ENCODE results near the gene CEP120.

CEP120 gene

DNA sequence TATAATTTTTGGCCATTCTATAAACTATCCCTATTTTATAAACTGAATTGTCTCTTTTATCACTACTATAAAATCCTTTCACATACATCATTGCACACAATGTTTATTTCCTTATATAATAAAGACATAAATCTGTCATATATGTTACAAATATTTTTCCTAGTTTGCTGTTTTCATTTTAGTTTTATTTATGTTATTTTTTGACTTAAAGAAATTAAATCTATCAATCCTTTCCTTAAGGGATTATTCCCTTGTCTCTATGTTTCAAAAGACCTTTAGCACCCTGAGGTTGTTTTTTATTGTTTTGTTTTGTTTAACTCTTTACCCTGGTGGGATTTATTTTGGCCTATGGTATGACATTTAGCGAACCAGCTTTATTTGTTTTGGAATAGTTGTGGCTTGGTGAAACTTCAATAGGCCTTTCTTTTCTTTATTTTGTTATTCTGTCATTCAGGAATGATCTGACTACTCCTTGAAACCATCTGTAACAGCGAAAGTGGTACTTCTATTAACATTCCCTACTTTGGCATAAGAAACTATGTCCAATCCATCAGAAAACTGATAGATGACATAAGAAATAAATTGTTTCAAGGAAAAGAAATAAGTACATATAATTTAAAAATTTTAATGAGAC, 125.9 kb downstream of the CEP120 start:
- Histone ChIP-seq H3K9me3 (replicated peaks in 1 of 2; ENCODE audit: control insufficient read depth in 2 of 2, insufficient read depth in 1 of 2, low read depth in 1 of 2, low read length in 2 of 2) (peaks cover 0 to 3% of the 10 kb centered on the region in 2 donors), H3K27ac (replicated peaks; ENCODE audit: low read length) (no peak overlapping the region), H3K27me3 (ENCODE audit: control insufficient read depth in 3 of 3, insufficient read depth in 3 of 3, low read depth in 1 of 3, low read length in 3 of 3) (peaks cover 0 to 3% (median 0%) of the 10 kb centered on the region in 3 experiments), H2BK5ac (ENCODE audit: low read length) (no peak overlapping the region), H4K8ac (ENCODE audit: low read depth, low read length) (no peak overlapping the region), H3K23ac (ENCODE audit: low read depth, low read length, poor library complexity) (no peak overlapping the region), H3K4ac (ENCODE audit: low read length) (no peak overlapping the region), H3K36me3 (replicated peaks in 1 of 2; ENCODE audit: control insufficient read depth in 2 of 2, insufficient read depth in 2 of 2, low read length in 2 of 2) (no peaks in the 10 kb centered on the region), H2AK5ac (ENCODE audit: low read depth, low read length) (no peak overlapping the region), H3K14ac (ENCODE audit: low read length) (no peak overlapping the region), H3K9ac (ENCODE audit: low read depth, low read length, poor library complexity) (no peak overlapping the region), H2BK15ac (ENCODE audit: low read length) (no peak overlapping the region), H3K18ac (ENCODE audit: low read length) (no peak overlapping the region), H2BK120ac (ENCODE audit: low read depth, low read length) (no peak overlapping the region), H3K4me3 (ENCODE audit: low read length in 2 of 2) (no peak overlapping the region), H3K4me1 (ENCODE audit: control insufficient read depth in 2 of 2, insufficient read depth in 1 of 2, low read depth in 1 of 2, low read length in 2 of 2) (no peaks in the 10 kb centered on the region), H3K79me1 (ENCODE audit: low read depth, low read length) (no peaks in the 10 kb centered on the region), H4K91ac (ENCODE audit: low read depth, low read length, poor library complexity) (no peak overlapping the region), H2BK12ac (ENCODE audit: low read length) (no peak overlapping the region), H3K4me2 (ENCODE audit: insufficient read depth, low read length, poor library complexity, severe bottlenecking) (no peak overlapping the region), H2AFZ (ENCODE audit: low read length) (no peak overlapping the region)
- DNase-seq (ENCODE audit: low spot score), result no peak
- no CpG with 5 or more reads among the region's 2 CpGs for WGBS, 2 donors (ENCODE audit: extremely low coverage in 2 of 2, insufficient read length in 2 of 2, insufficient replicate concordance in 1 of 2)

Measured in neuronal stem cell (in vitro differentiated cells).